ENCODE measurements around the gene TAPBPL.

The TAPBPL gene

DNA sequence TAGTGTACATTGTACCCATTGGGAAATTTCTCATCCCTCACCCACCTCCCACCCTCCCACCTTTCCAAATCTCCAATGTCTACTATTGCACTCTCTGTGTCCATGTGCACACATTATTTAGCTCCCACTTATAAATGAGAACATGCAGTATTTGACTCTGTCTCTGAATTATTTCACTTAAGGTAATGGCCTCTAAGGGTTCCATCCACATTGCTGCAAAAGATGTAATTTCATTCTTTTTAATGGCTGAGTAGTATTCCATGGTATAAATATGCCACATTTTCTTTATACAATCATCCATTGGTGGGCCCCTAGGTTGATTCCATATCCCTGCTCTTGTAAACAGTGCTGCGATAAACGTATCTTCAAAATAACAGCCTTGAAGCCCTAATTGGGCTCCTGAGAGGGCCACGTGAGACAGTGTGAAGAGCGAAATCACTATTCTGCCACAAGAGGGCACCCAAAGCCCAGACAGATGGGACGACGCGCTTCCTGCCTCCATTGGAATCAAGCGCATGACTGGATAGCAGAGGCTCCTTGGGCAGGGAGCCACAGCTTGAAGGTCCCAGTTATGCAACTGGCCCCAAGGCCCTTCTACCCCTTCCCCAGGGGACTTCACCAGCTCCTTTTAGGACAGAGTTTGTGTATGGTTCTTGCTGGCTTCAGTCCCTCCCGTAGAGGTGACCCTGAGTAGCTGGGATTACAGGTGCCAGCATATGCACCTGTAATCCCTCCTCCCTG is 28.4 kb upstream of the TAPBPL start:
- TF ChIP-seq, protein P1, sequence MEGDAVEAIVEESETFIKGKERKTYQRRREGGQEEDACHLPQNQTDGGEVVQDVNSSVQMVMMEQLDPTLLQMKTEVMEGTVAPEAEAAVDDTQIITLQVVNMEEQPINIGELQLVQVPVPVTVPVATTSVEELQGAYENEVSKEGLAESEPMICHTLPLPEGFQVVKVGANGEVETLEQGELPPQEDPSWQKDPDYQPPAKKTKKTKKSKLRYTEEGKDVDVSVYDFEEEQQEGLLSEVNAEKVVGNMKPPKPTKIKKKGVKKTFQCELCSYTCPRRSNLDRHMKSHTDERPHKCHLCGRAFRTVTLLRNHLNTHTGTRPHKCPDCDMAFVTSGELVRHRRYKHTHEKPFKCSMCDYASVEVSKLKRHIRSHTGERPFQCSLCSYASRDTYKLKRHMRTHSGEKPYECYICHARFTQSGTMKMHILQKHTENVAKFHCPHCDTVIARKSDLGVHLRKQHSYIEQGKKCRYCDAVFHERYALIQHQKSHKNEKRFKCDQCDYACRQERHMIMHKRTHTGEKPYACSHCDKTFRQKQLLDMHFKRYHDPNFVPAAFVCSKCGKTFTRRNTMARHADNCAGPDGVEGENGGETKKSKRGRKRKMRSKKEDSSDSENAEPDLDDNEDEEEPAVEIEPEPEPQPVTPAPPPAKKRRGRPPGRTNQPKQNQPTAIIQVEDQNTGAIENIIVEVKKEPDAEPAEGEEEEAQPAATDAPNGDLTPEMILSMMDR (IDR thresholded peaks at IDR 0.05): peak; percentile 87

DNA sequence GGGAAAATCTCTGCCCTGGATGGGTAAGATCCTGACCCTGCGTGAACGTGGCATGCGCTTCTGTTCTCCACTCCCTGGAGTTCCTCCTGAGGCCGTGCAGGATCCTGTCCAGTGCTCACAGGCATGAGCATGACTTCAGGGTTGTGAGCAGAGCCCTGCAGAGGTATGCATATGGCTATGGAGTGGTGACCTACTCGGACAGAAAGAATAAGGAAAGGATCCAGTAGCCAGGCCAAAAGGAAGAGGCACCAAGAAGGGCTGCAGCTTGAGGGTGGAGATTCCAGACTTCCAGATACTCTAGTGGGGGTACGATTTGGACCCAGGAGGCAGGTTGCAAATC is 27.9 kb upstream of the TAPBPL start:
- TF ChIP-seq, protein P1 (IDR thresholded peaks at IDR 0.05): no peak

DNA sequence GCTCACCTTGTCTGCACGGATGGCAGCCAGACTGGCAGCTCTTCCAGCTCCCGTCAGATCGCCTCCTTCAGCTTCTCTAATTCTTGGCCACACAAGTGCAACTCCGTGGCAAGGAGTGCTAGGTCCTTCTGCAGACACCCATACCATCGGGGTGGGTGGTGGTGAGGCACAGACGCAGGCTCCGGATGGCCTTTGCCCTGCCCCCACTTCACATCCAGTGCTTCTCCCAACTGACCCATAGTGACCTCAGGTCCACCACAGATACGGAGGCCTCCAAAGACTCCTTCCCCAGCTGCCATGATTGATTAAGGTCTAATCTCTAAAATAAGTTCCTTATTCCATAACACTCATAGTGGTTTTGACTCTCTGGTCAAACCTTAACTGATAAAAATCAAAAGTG is 27.0 kb upstream of the TAPBPL start:
- TF ChIP-seq, protein P1 (IDR thresholded peaks at IDR 0.05): no peak

DNA sequence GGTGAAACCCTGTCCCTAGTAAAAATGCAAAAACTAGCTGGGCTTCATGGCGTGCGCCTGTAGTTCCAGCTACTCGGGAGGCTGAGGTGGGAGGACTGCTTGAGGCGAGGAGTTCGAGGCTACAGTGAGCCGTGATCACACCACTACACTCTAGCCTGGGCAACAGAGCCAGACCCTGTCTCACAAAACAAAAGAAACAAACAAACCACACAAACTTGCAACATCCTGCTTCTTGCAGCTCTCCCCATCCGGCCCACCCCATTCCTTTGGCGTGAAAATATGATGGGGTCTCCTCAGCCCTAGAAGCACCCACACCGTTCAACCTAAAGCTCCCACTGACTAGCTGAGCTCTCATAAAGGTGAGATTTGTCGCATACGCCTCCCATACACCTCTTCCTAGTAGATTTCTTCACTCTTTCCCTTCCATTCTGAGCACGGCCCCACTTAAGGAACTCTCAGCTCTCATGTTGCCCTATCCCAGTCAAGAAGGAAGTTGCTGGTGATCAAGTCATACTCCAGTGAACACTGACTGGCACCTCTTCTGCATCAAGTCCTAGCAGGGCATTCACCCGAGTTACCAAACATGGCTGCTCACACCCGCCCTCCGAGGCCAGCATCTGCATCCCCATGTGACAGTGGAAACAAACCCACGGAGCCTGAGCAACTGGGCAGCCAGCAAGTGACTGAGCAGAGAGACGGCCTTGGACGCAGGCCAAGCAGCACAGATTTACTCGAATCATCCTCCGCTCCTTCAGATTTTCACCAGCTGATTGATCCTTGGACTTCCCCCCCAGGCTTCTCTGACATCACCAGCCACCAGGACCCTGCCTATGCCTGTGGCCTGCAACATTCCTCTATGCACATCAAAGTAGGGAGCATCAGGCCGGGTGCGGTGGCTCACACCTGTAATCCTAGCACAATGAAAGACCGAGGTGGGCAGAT is 26.0 kb upstream of the TAPBPL start:
- TF ChIP-seq, protein P1 (IDR thresholded peaks at IDR 0.05): no peak

GRCh38 chr12:6426882-6427671 is 24.8 kb upstream of the TAPBPL start:
- TF ChIP-seq, protein P1 (IDR thresholded peaks at IDR 0.05): no peak

GRCh38 chr12:6428326-6428725 is 23.5 kb upstream of the TAPBPL start:
- TF ChIP-seq, protein P1 (IDR thresholded peaks at IDR 0.05): no peak
